H9 (cell line): ENCODE data around the gene CCT6A. TPM values are rescaled to one million over a fixed set of nuclear protein-coding genes. Genes with fewer than 3 reads are reported as not detected.

Source experiments
- DNase-seq: peaks from one replicate; pipeline ENCODE4 v3.0.0-alpha.2; 2017
- H2AFZ ChIP-seq: one replicate; pipeline ENCODE4 v1.6.1; 2013; ENCODE audit warnings: mild to moderate bottlenecking, low read length, control low read depth, moderate library complexity
- H2AK5ac ChIP-seq: 2 replicates; pipeline ENCODE4 v1.6.1; 2013; ENCODE audit warnings: low read length, control low read depth, mixed read lengths; ENCODE audit not compliant: insufficient read length
- H2BK120ac ChIP-seq: one replicate; pipeline ENCODE4 v1.6.1; 2013; ENCODE audit warnings: low read depth, mild to moderate bottlenecking, low read length, control low read depth, inconsistent platforms; ENCODE audit not compliant: poor library complexity, severe bottlenecking
- H2BK12ac ChIP-seq: 2 replicates; pipeline ENCODE4 v1.6.1; 2013; ENCODE audit warnings: low read length, control low read depth, mixed read lengths, low read depth; ENCODE audit not compliant: insufficient read length
- H2BK15ac ChIP-seq: 2 replicates; pipeline ENCODE4 v1.6.1; 2013; ENCODE audit warnings: low read depth, low read length, control low read depth
- H2BK20ac ChIP-seq: one replicate; pipeline ENCODE4 v1.6.1; 2013; ENCODE audit warnings: low read depth, mild to moderate bottlenecking, low read length, control low read depth, inconsistent platforms; ENCODE audit not compliant: poor library complexity, severe bottlenecking
- H2BK5ac ChIP-seq: 2 replicates; pipeline ENCODE4 v1.6.1; 2013; ENCODE audit warnings: low read length, control low read depth, mixed read lengths; ENCODE audit not compliant: insufficient read length
- H3K14ac ChIP-seq: 2 replicates; pipeline ENCODE4 v1.6.1; 2013; ENCODE audit warnings: low read length, control low read depth; ENCODE audit not compliant: insufficient read depth
- H3K18ac ChIP-seq: 2 replicates; pipeline ENCODE4 v1.6.1; 2013; ENCODE audit warnings: low read depth, mild to moderate bottlenecking, mixed read lengths, low read length, control low read depth; ENCODE audit not compliant: insufficient read length
- H3K23ac ChIP-seq: 2 replicates; pipeline ENCODE4 v1.6.1; 2013; ENCODE audit warnings: low read length, control low read depth, mixed read lengths, low read depth; ENCODE audit not compliant: insufficient read length
- H3K23me2 ChIP-seq: 2 replicates; pipeline ENCODE4 v1.6.1; 2013; ENCODE audit warnings: low read depth, mild to moderate bottlenecking, mixed read lengths, low read length, control low read depth; ENCODE audit not compliant: insufficient read length, poor library complexity, severe bottlenecking
- H3K27ac ChIP-seq: 2 replicates; pipeline ENCODE4 v1.5.1; 2013; ENCODE audit warnings: low read length, control low read depth, mixed read lengths, low read depth; ENCODE audit not compliant: insufficient read length
- H3K27me3 ChIP-seq: 2 replicates; pipeline ENCODE4 v1.6.1; 2013; ENCODE audit warnings: low read length, control low read depth, inconsistent platforms; ENCODE audit not compliant: insufficient read depth
- H3K4ac ChIP-seq: 2 replicates; pipeline ENCODE4 v1.6.1; 2013; ENCODE audit warnings: low read depth, mild to moderate bottlenecking, control low read depth, inconsistent platforms, low read length, moderate library complexity
- H3K4me1 ChIP-seq: 2 replicates; pipeline ENCODE4 v1.6.1; 2013; ENCODE audit warnings: low read length, control low read depth, inconsistent platforms; ENCODE audit not compliant: insufficient read depth
- H3K4me2 ChIP-seq: 2 replicates; pipeline ENCODE4 v1.6.1; 2013; ENCODE audit warnings: low read length, control low read depth, mixed read lengths; ENCODE audit not compliant: insufficient read length, insufficient read depth
- H3K56ac ChIP-seq: 2 replicates; pipeline ENCODE4 v1.6.1; 2013; ENCODE audit warnings: low read depth, mild to moderate bottlenecking, mixed read lengths, low read length, control low read depth; ENCODE audit not compliant: insufficient read length
- H3K79me1 ChIP-seq: 2 replicates; pipeline ENCODE4 v1.6.1; 2013; ENCODE audit warnings: low read depth, mild to moderate bottlenecking, moderate library complexity, low read length, control low read depth, inconsistent platforms; ENCODE audit not compliant: insufficient read depth, poor library complexity, severe bottlenecking
- H3K79me2 ChIP-seq: 2 replicates; pipeline ENCODE4 v1.6.1; 2013; ENCODE audit warnings: low read length, control low read depth, inconsistent platforms; ENCODE audit not compliant: insufficient read depth
- H3K9ac ChIP-seq: 2 replicates; pipeline ENCODE4 v1.6.1; 2013; ENCODE audit warnings: low read length, control low read depth, mixed read lengths; ENCODE audit not compliant: insufficient read length; ENCODE audit errors: extremely low read depth
- H3K9me3 ChIP-seq: one replicate; pipeline ENCODE4 v1.6.1; 2013; ENCODE audit warnings: low read depth, low read length, inconsistent platforms; ENCODE audit not compliant: control insufficient read depth
- H3T11ph ChIP-seq: one replicate; pipeline ENCODE4 v1.6.1; 2013; ENCODE audit warnings: mild to moderate bottlenecking, low read length, control low read depth, inconsistent platforms
- H4K20me1 ChIP-seq: one replicate; pipeline ENCODE4 v1.6.1; 2013; ENCODE audit not compliant: control insufficient read depth, insufficient read length, insufficient read depth
- H4K5ac ChIP-seq: 2 replicates; pipeline ENCODE4 v1.6.1; 2013; ENCODE audit warnings: low read depth, mild to moderate bottlenecking, mixed read lengths, low read length, control low read depth; ENCODE audit not compliant: insufficient read length
- H4K8ac ChIP-seq: replicated peaks from 2 replicates; pipeline ENCODE4 v1.6.1; 2013; ENCODE audit warnings: low read length, control low read depth, mixed read lengths, low read depth; ENCODE audit not compliant: insufficient read length
- H4K91ac ChIP-seq: 2 replicates; pipeline ENCODE4 v1.6.1; 2013; ENCODE audit warnings: low read depth, mild to moderate bottlenecking, moderate library complexity, mixed read lengths, low read length, control low read depth; ENCODE audit not compliant: insufficient read length
- H3K27ac Mint-ChIP-seq, 3 experiments: 2 replicates in 2 of 3; 3 replicates in 1 of 3; pipeline ENCODE4 v1.8.0; 2020 to 2021; ENCODE audit warnings: mixed read lengths in 3 of 3, mild to moderate bottlenecking in 1 of 3, moderate library complexity in 1 of 3
- H3K27me3 Mint-ChIP-seq: 2 replicates; pipeline ENCODE4 v1.8.0; 2021; ENCODE audit warnings: low read depth, mild to moderate bottlenecking, moderate library complexity, mixed read lengths
- H3K36me3 Mint-ChIP-seq, 3 experiments: 2 replicates in 2 of 3; 3 replicates in 1 of 3; pipeline ENCODE4 v1.8.0; 2020 to 2021; ENCODE audit warnings: low read depth in 3 of 3, mixed read lengths in 3 of 3; ENCODE audit not compliant: insufficient read depth in 1 of 3
- H3K4me1 Mint-ChIP-seq, 2 experiments: 2 replicates each; pipeline ENCODE4 v1.8.0; 2020; ENCODE audit warnings: mixed read lengths in 2 of 2
- H3K4me3 Mint-ChIP-seq, 2 experiments: 2 replicates in 1 of 2; 3 replicates in 1 of 2; pipeline ENCODE4 v1.8.0; 2020 to 2021; ENCODE audit warnings: mild to moderate bottlenecking in 2 of 2, mixed read lengths in 2 of 2, moderate library complexity in 1 of 2
- H3K9me3 Mint-ChIP-seq, 2 experiments: 2 replicates in 1 of 2; 3 replicates in 1 of 2; pipeline ENCODE4 v1.8.0; 2020; ENCODE audit warnings: mild to moderate bottlenecking in 2 of 2, mixed read lengths in 2 of 2, moderate library complexity in 1 of 2
- WGBS: extraction: QIAGEN DNeasy Blood & Tissue Kit; methylation state at CpG from one replicate; pipeline ENCODE4 v1.1.7; 2013; ENCODE audit warnings: missing lambda C conversion rate, low lambda C conversion rate, mixed read lengths; ENCODE audit not compliant: insufficient read length; ENCODE audit errors: extremely low coverage; 5-methylcytosine and 5-hydroxymethylcytosine counted together
- total RNA-seq: library from RNA; stranded (reverse); gene quantifications from 2 replicates; pipeline ENCODE4 v1.2.1, GENCODE V29; 2021
- TF ChIP-seq, protein P1 (sequence below): fragments of 200-600 bp; sonication (generic); conservative IDR thresholded peaks from 3 replicates; pipeline ENCODE4 v1.8.0; 2021; ENCODE audit warnings: antibody characterized with exemption, mild to moderate bottlenecking

Gene CCT6A
- total RNA-seq, 1 experiment from 2014 or later = 303 TPM

DNA sequence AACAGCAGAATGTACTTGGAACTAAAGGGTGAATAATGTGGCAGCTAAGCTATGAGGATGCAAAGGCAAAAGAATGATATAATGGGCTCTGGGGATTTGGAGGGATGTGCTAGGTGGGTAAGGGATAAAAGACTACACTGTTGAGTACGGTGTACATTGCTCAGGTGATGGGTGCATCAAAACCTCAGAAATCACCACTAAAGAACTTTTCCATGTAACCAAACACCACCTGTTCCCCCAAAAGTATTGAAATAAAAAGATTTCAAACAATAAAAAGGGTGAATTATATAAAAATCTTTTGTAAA lies 56.3 kb downstream of the CCT6A start:
- Histone ChIP-seq H2BK5ac (no peak overlapping the region), H3K27ac (no peak overlapping the region), H4K5ac (no peak overlapping the region), H2AK5ac (no peak overlapping the region), H3K79me2 (no peaks in the 10 kb centered on the region; the same call in 1 of the 2 replicates), H3T11ph (no peak overlapping the region), H4K20me1 (no peaks in the 10 kb centered on the region), H3K23me2 (peaks cover 3% of the 10 kb centered on the region), H3K18ac (no peak overlapping the region), H3K27me3 (no peaks in the 10 kb centered on the region), H2BK120ac (no peak overlapping the region), H3K14ac (no peak overlapping the region), H4K8ac (no peak overlapping the region), H2BK15ac (no peak overlapping the region), H2AFZ (no peak overlapping the region), H2BK12ac (no peak overlapping the region), H3K23ac (no peak overlapping the region), H3K56ac (no peak overlapping the region), H2BK20ac (no peak overlapping the region), H3K4ac (no peak overlapping the region), H3K9ac (no peak overlapping the region), H3K79me1 (no peaks in the 10 kb centered on the region), H3K4me2 (no peak overlapping the region), H3K9me3 (peaks cover 4% of the 10 kb centered on the region), H3K4me1 (no peaks in the 10 kb centered on the region), H4K91ac (no peak overlapping the region)
- Mint-ChIP-seq H3K4me3 (peak overlapping the region in 1 of 2 experiments; percentile 27; a peak in 1 of 5 replicates), H3K27me3 (no peaks in the 10 kb centered on the region; the same call in 1 of the 2 replicates), H3K9me3 (peaks cover 41 to 57% of the 10 kb centered on the region in 2 experiments), H3K36me3 (peaks cover 10 to 22% (median 10%) of the 10 kb centered on the region in 3 experiments; a peak in 6 of 7 replicates), H3K27ac (no peak overlapping the region), H3K4me1 (peaks cover 8 to 11% of the 10 kb centered on the region in 2 experiments)
- WGBS = no CpG with 5 or more reads among the region's 1 CpG
- TF ChIP-seq, protein P1, sequence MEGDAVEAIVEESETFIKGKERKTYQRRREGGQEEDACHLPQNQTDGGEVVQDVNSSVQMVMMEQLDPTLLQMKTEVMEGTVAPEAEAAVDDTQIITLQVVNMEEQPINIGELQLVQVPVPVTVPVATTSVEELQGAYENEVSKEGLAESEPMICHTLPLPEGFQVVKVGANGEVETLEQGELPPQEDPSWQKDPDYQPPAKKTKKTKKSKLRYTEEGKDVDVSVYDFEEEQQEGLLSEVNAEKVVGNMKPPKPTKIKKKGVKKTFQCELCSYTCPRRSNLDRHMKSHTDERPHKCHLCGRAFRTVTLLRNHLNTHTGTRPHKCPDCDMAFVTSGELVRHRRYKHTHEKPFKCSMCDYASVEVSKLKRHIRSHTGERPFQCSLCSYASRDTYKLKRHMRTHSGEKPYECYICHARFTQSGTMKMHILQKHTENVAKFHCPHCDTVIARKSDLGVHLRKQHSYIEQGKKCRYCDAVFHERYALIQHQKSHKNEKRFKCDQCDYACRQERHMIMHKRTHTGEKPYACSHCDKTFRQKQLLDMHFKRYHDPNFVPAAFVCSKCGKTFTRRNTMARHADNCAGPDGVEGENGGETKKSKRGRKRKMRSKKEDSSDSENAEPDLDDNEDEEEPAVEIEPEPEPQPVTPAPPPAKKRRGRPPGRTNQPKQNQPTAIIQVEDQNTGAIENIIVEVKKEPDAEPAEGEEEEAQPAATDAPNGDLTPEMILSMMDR = no peak
- DNase-seq = no peak
